ENCODE results near the gene TPPP3.

DNA sequence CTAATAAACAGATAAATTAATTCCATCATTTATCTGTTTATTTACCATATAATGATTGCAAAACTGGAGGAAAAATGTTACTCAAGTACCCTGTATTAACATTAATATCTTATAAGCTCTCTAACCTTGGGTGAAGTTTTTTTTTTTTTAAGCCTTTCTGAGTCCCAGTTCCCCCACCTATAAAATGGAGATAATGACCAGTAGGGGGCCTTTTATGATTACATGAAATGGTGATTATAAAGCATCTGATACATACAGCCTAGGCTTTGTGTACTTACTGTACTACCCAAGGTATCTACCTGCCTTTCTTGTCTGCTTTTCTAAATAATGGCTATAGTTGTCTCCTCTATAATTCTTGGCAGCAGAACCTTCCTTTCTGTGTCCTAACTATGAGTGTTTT lies 44.1 kb downstream of the TPPP3 start:
- TF ChIP-seq, protein P1, sequence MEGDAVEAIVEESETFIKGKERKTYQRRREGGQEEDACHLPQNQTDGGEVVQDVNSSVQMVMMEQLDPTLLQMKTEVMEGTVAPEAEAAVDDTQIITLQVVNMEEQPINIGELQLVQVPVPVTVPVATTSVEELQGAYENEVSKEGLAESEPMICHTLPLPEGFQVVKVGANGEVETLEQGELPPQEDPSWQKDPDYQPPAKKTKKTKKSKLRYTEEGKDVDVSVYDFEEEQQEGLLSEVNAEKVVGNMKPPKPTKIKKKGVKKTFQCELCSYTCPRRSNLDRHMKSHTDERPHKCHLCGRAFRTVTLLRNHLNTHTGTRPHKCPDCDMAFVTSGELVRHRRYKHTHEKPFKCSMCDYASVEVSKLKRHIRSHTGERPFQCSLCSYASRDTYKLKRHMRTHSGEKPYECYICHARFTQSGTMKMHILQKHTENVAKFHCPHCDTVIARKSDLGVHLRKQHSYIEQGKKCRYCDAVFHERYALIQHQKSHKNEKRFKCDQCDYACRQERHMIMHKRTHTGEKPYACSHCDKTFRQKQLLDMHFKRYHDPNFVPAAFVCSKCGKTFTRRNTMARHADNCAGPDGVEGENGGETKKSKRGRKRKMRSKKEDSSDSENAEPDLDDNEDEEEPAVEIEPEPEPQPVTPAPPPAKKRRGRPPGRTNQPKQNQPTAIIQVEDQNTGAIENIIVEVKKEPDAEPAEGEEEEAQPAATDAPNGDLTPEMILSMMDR (IDR thresholded peaks at IDR 0.05; ENCODE audit: low read length), result peak; percentile 43
- TF ChIP-seq EZH2phosphoT487 (IDR thresholded peaks at IDR 0.05; ENCODE audit: low read length) (no peak), EZH2 (optimal IDR thresholded peaks at IDR 0.05; ENCODE audit: low read depth, low read length) (no peak)

Measured in MM.1S (cell line).